Common myeloid progenitor, CD34-positive (primary cell): ENCODE results near the gene RUNDC1.
"Not testable (repeated sequence)": the region's sequence is repeated elsewhere in the genome, so short reads cannot be mapped to it uniquely, and the experiment has no call there.

Experiments
- CTCF ChIA-PET: fragments of 350-600 bp; sonication (Branson Sonifier 250); formaldehyde crosslinking; loops from one replicate; lab custom pipeline; 2021; ENCODE audit warnings: antibody characterized with exemption; lab: Charles Lee
- POLR2A ChIA-PET: fragments of 350-600 bp; sonication (Branson Sonifier 250); formaldehyde crosslinking; loops from one replicate; lab custom pipeline; 2021; ENCODE audit warnings: antibody characterized with exemption; lab: Charles Lee
- DNase-seq, 3 donors: peaks; one replicate each; pipeline versions ENCODE4 v3.0.0 to v3.0.0-alpha.2; 2013
- H3K27ac ChIP-seq, 2 experiments: 1 replicate in 1 of 2; 2 replicates in 1 of 2; pipeline ENCODE4 v1.7.0; 2013; ENCODE audit warnings: inconsistent platforms in 2 of 2, low read length in 2 of 2, mild to moderate bottlenecking in 2 of 2, low read depth in 1 of 2, moderate library complexity in 1 of 2; ENCODE audit not compliant: severe bottlenecking in 2 of 2, insufficient read depth in 1 of 2, poor library complexity in 1 of 2
- H3K27me3 ChIP-seq, 5 experiments: replicated peaks in 2 of 5; 1 replicate in 3 of 5; 2 replicates in 2 of 5; pipeline versions ENCODE4 v1.6.1 to v1.7.0; 2013; ENCODE audit warnings: low read length in 4 of 5, mild to moderate bottlenecking in 2 of 5, moderate library complexity in 2 of 5, inconsistent platforms in 1 of 5; ENCODE audit not compliant: insufficient read depth in 5 of 5, control insufficient read depth in 4 of 5
- H3K36me3 ChIP-seq, 4 experiments: 1 replicate in 2 of 4; 2 replicates in 2 of 4; pipeline versions ENCODE4 v1.6.1 to v1.7.0; 2013; ENCODE audit warnings: low read length in 3 of 4, control low read depth in 1 of 4, mild to moderate bottlenecking in 1 of 4; ENCODE audit not compliant: control insufficient read depth in 4 of 4, insufficient read depth in 4 of 4
- H3K4me1 ChIP-seq, 4 experiments: 1 replicate in 3 of 4; 2 replicates in 1 of 4; pipeline versions ENCODE4 v1.6.1 to v1.7.1; 2013; ENCODE audit warnings: low read length in 3 of 4, mild to moderate bottlenecking in 3 of 4, control low read depth in 1 of 4, inconsistent platforms in 1 of 4, moderate library complexity in 1 of 4; ENCODE audit not compliant: control insufficient read depth in 4 of 4, insufficient read depth in 4 of 4; ENCODE audit errors: control extremely low read depth in 1 of 4
- H3K4me3 ChIP-seq, 7 experiments: 1 replicate in 4 of 7; 2 replicates in 3 of 7; pipeline versions ENCODE4 v1.5.1 to v1.7.0; 2013; ENCODE audit warnings: mild to moderate bottlenecking in 7 of 7, low read length in 6 of 7, moderate library complexity in 6 of 7, inconsistent platforms in 2 of 7, low read depth in 2 of 7, control low read depth in 1 of 7; ENCODE audit not compliant: insufficient read depth in 4 of 7, control insufficient read depth in 1 of 7; ENCODE audit errors: extremely low read depth in 1 of 7
- H3K9me3 ChIP-seq, 5 experiments: 1 replicate in 4 of 5; 2 replicates in 1 of 5; pipeline versions ENCODE4 v1.6.1 to v1.7.1; 2013; ENCODE audit warnings: low read length in 4 of 5, mild to moderate bottlenecking in 2 of 5, inconsistent platforms in 1 of 5, low read depth in 1 of 5, moderate library complexity in 1 of 5; ENCODE audit not compliant: control insufficient read depth in 4 of 5, insufficient read depth in 2 of 5; ENCODE audit errors: control extremely low read depth in 1 of 5
- WGBS: methylation state at CpG from one replicate; pipeline ENCODE4 v1.1.5; 2013; ENCODE audit not compliant: insufficient coverage; 5-methylcytosine and 5-hydroxymethylcytosine counted together

Gene RUNDC1

GRCh38 chr17:42975701-42976100, 4.7 kb upstream of the RUNDC1 start:
- H3K27ac ChIP-seq, POLR2A ChIA-PET, H3K4me3 ChIP-seq, H3K36me3 ChIP-seq, H3K27me3 ChIP-seq, H3K9me3 ChIP-seq, DNase-seq: not testable (repeated sequence)
- CTCF ChIA-PET = interaction anchor here (0.6 to 1.6 kb wide), 2 partner anchors 11 to 99 kb away, joined by 3 read pairs; partner anchors contain the start of gene AARSD1
- peaks cover 0 to 11% (median 11%) of the 10 kb centered on the region in 4 experiments for H3K4me1 ChIP-seq
- 96% methylated on average over 14 of the region's 16 CpGs for WGBS

- POLR2A ChIA-PET = no interaction called here
- Histone ChIP-seq H3K36me3 (peaks cover 0 to 2% (median under 1%) of the 10 kb centered on the region in 4 experiments), H3K27ac (peak within 1 kb of the TSS; percentile 59 to 87), H3K27me3 (no peaks in the 10 kb centered on the region), H3K4me3 (peak within 1 kb of the TSS; percentile 83 to 95 (median 90)), H3K4me1 (peaks cover 8 to 32% (median 30%) of the 10 kb centered on the region in 4 experiments), H3K9me3 (no peaks in the 10 kb centered on the region)
- peak in 2 of 3 donors; percentile 58 to 71 for DNase-seq
- 33% methylated on average over 13 of the region's 21 CpGs for WGBS
- CTCF ChIA-PET = interaction anchor here (0.9 to 1.0 kb wide), 2 partner anchors 11 to 45 kb away, joined by 3 to 4 read pairs; no protein-coding TSS in a partner anchor
Measured at GRCh38 chr17:42979511-42980273, 673 bp upstream of the RUNDC1 start, which contains the start of gene PTGES3L. Gene PTGES3L, minus strand, starts transcription at chr17:42980080. Its CDS starts 27 bp downstream, at chr17:42980053.

GRCh38 chr17:42980766-42981397, 517 bp downstream of the RUNDC1 start:
- peak overlapping the region; percentile 15 to 87 for H3K27ac ChIP-seq
- WGBS = 0% methylated on average over 51 of the region's 67 CpGs
- peaks cover 19 to 43% (median 37%) of the 10 kb centered on the region in 4 experiments for H3K4me1 ChIP-seq
- H3K36me3 ChIP-seq = peaks cover 0 to 2% (median under 1%) of the 10 kb centered on the region in 4 experiments
- CTCF ChIA-PET = interaction anchor here (1.0 kb wide), 1 partner anchor 17 kb away, joined by 4 read pairs; the partner anchor contains the start of gene RPL27
- no peaks in the 10 kb centered on the region for H3K27me3 ChIP-seq
- POLR2A ChIA-PET = interaction anchor here (0.5 to 1.4 kb wide), 3 partner anchors 17 to 258 kb away, joined by 3 to 5 read pairs (median 4); partner anchors contain the start of gene AARSD1
- peak; percentile 55 to 73 (median 67) for DNase-seq
- H3K9me3 ChIP-seq = no peaks in the 10 kb centered on the region
- H3K4me3 ChIP-seq = peak overlapping the region; percentile 83 to 95 (median 90)

- Histone ChIP-seq H3K4me3 (peak overlapping the region in 1 of 7 experiments; percentile 83), H3K27me3 (no peaks in the 10 kb centered on the region), H3K27ac (no peak overlapping the region), H3K36me3 (peaks cover 3 to 4% (median 4%) of the 10 kb centered on the region in 4 experiments), H3K4me1 (peaks cover 19 to 46% (median 38%) of the 10 kb centered on the region in 4 experiments), H3K9me3 (no peaks in the 10 kb centered on the region)
- ChIA-PET CTCF (interaction anchor here (1.4 kb wide), 1 partner anchor 140 kb away, joined by 3 read pairs; no protein-coding TSS in a partner anchor), POLR2A (interaction anchor here (0.6 kb wide), 1 partner anchor 1020 kb away, joined by 3 read pairs; no protein-coding TSS in a partner anchor)
- DNase-seq = no peak
Measured at GRCh38 chr17:42982266-42982665, 1.9 kb downstream of the RUNDC1 start.

- ChIA-PET POLR2A (no interaction called here), CTCF (interaction anchor here (0.6 to 1.4 kb wide), 4 partner anchors 8 to 104 kb away, joined by 3 to 5 read pairs (median 4); partner anchors contain the start of gene RPL27)
- H3K27ac ChIP-seq = peak overlapping the region in 1 of 2 experiments; percentile 15
- H3K4me3 ChIP-seq = peak overlapping the region in 3 of 7 experiments; percentile 37 to 47 (median 39)
- H3K36me3 ChIP-seq = peaks cover 14 to 33% (median 24%) of the 10 kb centered on the region in 4 experiments
- H3K27me3 ChIP-seq = no peaks in the 10 kb centered on the region
- peak; percentile 53 to 78 (median 73) for DNase-seq
- H3K4me1 ChIP-seq = peaks cover 19 to 37% (median 28%) of the 10 kb centered on the region in 4 experiments
- no CpG with 5 or more reads among the region's 1 CpG for WGBS
- H3K9me3 ChIP-seq = no peaks in the 10 kb centered on the region
Measured at GRCh38 chr17:42985225-42985624, 4.9 kb downstream of the RUNDC1 start.

- Histone ChIP-seq H3K4me1 (peaks cover 10 to 18% (median 14%) of the 10 kb centered on the region in 4 experiments), H3K27ac (no peak overlapping the region), H3K36me3 (peaks cover 26 to 61% (median 51%) of the 10 kb centered on the region in 4 experiments), H3K4me3 (no peak overlapping the region), H3K27me3 (no peaks in the 10 kb centered on the region), H3K9me3 (no peaks in the 10 kb centered on the region)
- no peak for DNase-seq
- ChIA-PET CTCF (no interaction called here), POLR2A (no interaction called here)
- no CpG with 5 or more reads among the region's 5 CpGs for WGBS
Measured at GRCh38 chr17:42989141-42989540, 8.8 kb downstream of the RUNDC1 start.
